ENCODE measurements around the gene NPAS2. TPM values are rescaled to one million over a fixed set of nuclear protein-coding genes. Genes with fewer than 3 reads are reported as not detected.

NPAS2 gene
- polyA plus RNA-seq, 1 of the 3 experiments (the other 2 are of a cell fraction), result 58.5 TPM

GRCh38 chr2:100977511-100977910 is 157.6 kb downstream of the NPAS2 start:
- peaks cover 11% of the 10 kb centered on the region for H3F3A ChIP-seq (replicated peaks; ENCODE audit: insufficient read depth)
- H3K4me3 ChIP-seq (ENCODE audit: low read depth in 2 of 2, low read length in 1 of 2), result no peak overlapping the region
- DNase-seq, result no peak
- H3K79me2 ChIP-seq (ENCODE audit: insufficient read depth), result no peaks in the 10 kb centered on the region
- H3K9me3 ChIP-seq, result no peaks in the 10 kb centered on the region
- CTCF ChIA-PET, result interaction anchor here (1.2 kb wide), 1 partner anchor 17 kb away, joined by 3 read pairs; no protein-coding TSS in a partner anchor
- POLR2A ChIA-PET, result no interaction called here
- H3K4me2 ChIP-seq, result peak overlapping the region; percentile 72
- no peaks in the 10 kb centered on the region for H3K27me3 ChIP-seq (ENCODE audit: insufficient read depth)
- TF ChIP-seq NRF1 (IDR thresholded peaks at IDR 0.05; ENCODE audit: low read depth, low read length) (no peak), TCF12 (IDR thresholded peaks at IDR 0.05) (no peak), ELF1 (IDR thresholded peaks at IDR 0.05) (no peak), JUND (IDR thresholded peaks at IDR 0.05) (no peak), RFX5 (IDR thresholded peaks at IDR 0.05; ENCODE audit: low read length) (no peak), GATA2 (CRISPR knock-in tag; IDR thresholded peaks at IDR 0.05) (no peak), YY1 (IDR thresholded peaks at IDR 0.05; ENCODE audit: low read depth) (no peak), MEF2A (IDR thresholded peaks at IDR 0.05; ENCODE audit: borderline replicate concordance, low read depth) (no peak), FOXJ3 (CRISPR knock-in tag; IDR thresholded peaks at IDR 0.05) (no peak), RAD21 (IDR thresholded peaks at IDR 0.05; ENCODE audit: low read length) (no peak)
- peak overlapping the region; percentile 32 to 86 for H3K27ac ChIP-seq (ENCODE audit: low read depth in 2 of 2, low read length in 1 of 2)
- no peak overlapping the region for H3K9ac ChIP-seq
- no peaks in the 10 kb centered on the region for H3K9me2 ChIP-seq
- H3K36me3 ChIP-seq (replicated peaks in 1 of 2; ENCODE audit: control insufficient read depth in 1 of 2, insufficient read depth in 2 of 2, low read length in 1 of 2), result peaks cover 19 to 51% of the 10 kb centered on the region in 2 experiments
- H2AFZ ChIP-seq (ENCODE audit: low read depth), result no peak overlapping the region
- 93% methylated on average over 5 of the region's 12 CpGs for WGBS (ENCODE audit: low lambda C conversion rate)
- no peaks in the 10 kb centered on the region for H4K20me1 ChIP-seq (ENCODE audit: insufficient read depth)
- H3K4me1 ChIP-seq (ENCODE audit: control insufficient read depth in 1 of 2, insufficient read depth in 2 of 2, low read depth in 1 of 2, low read length in 1 of 2), result peaks cover 0 to 12% of the 10 kb centered on the region in 2 experiments; a peak in 1 of 4 replicates

- Histone ChIP-seq H3K27me3 (ENCODE audit: insufficient read depth) (no peaks in the 10 kb centered on the region), H3K36me3 (replicated peaks in 1 of 2; ENCODE audit: control insufficient read depth in 1 of 2, insufficient read depth in 2 of 2, low read length in 1 of 2) (peaks cover 14 to 58% of the 10 kb centered on the region in 2 experiments), H3K4me1 (ENCODE audit: control insufficient read depth in 1 of 2, insufficient read depth in 2 of 2, low read depth in 1 of 2, low read length in 1 of 2) (peaks cover 0 to 12% of the 10 kb centered on the region in 2 experiments; a peak in 1 of 4 replicates), H3K4me3 (ENCODE audit: low read depth in 2 of 2, low read length in 1 of 2) (no peak overlapping the region), H3K4me2 (no peak overlapping the region), H3K27ac (ENCODE audit: low read depth in 2 of 2, low read length in 1 of 2) (peak overlapping the region in 1 of 2 experiments; percentile 12; a peak in 1 of 4 replicates), H3K79me2 (ENCODE audit: insufficient read depth) (no peaks in the 10 kb centered on the region), H3F3A (replicated peaks; ENCODE audit: insufficient read depth) (peaks cover 11% of the 10 kb centered on the region), H3K9me3 (no peaks in the 10 kb centered on the region), H2AFZ (ENCODE audit: low read depth) (no peak overlapping the region), H3K9me2 (no peaks in the 10 kb centered on the region), H4K20me1 (ENCODE audit: insufficient read depth) (no peaks in the 10 kb centered on the region), H3K9ac (no peak overlapping the region)
- ChIA-PET POLR2A (no interaction called here), CTCF (interaction anchor here (0.9 to 1.0 kb wide), 3 partner anchors 24 to 368 kb away, joined by 3 to 6 read pairs (median 4); no protein-coding TSS in a partner anchor)
- TF ChIP-seq FOSL2 (IDR thresholded peaks at IDR 0.05; ENCODE audit: borderline replicate concordance, low read depth), result no peak
- TF ChIP-seq RXRA (IDR thresholded peaks at IDR 0.05; ENCODE audit: borderline replicate concordance, low read depth), result no peak
- TF ChIP-seq TEAD4 (IDR thresholded peaks at IDR 0.05; ENCODE audit: borderline replicate concordance, insufficient read depth), result no peak
- TF ChIP-seq JUND (IDR thresholded peaks at IDR 0.05), result no peak
- no peak for TF ChIP-seq RCOR1 (IDR thresholded peaks at IDR 0.05; ENCODE audit: low read length)
- no peak for TF ChIP-seq EP300 (IDR thresholded peaks at IDR 0.05; ENCODE audit: borderline replicate concordance in 1 of 2, low read depth in 1 of 2, low read length in 1 of 2)
- no peak for TF ChIP-seq NFIC (IDR thresholded peaks at IDR 0.05; ENCODE audit: borderline replicate concordance)
- TF ChIP-seq PBX3 (IDR thresholded peaks at IDR 0.05), result no peak
- TF ChIP-seq MEF2A (IDR thresholded peaks at IDR 0.05; ENCODE audit: borderline replicate concordance, low read depth), result no peak
- TF ChIP-seq TCF12 (IDR thresholded peaks at IDR 0.05), result no peak
- TF ChIP-seq MAX (IDR thresholded peaks at IDR 0.05; ENCODE audit: low read depth), result no peak
- TF ChIP-seq CHD2 (IDR thresholded peaks at IDR 0.05; ENCODE audit: low read length, partially characterized antibody), result no peak
- TF ChIP-seq FOXJ3 (CRISPR knock-in tag; IDR thresholded peaks at IDR 0.05), result no peak
- no peak for TF ChIP-seq USF1 (IDR thresholded peaks at IDR 0.05; ENCODE audit: borderline replicate concordance, low read depth)
- no peak for TF ChIP-seq EZH2phosphoT487 (IDR thresholded peaks at IDR 0.05; ENCODE audit: borderline replicate concordance, low read depth)
- no peak for TF ChIP-seq YY1 (IDR thresholded peaks at IDR 0.05; ENCODE audit: low read depth)
- TF ChIP-seq RFX5 (IDR thresholded peaks at IDR 0.05; ENCODE audit: low read length), result no peak
- no peak for TF ChIP-seq SMC3 (IDR thresholded peaks at IDR 0.05; ENCODE audit: low read depth, low read length)
- DNase-seq, result no peak
- 80% methylated on average over 15 of the region's 16 CpGs for WGBS (ENCODE audit: low lambda C conversion rate)
These were observed 158.7 kb downstream of the NPAS2 start for GRCh38 chr2:100978582-100979191.

Measured in SK-N-SH (cell line).